OCI-LY7 (cell line): Measurements from ENCODE around the gene DMXL2.
"Not testable (repeated sequence)": the region's sequence is repeated elsewhere in the genome, so short reads cannot be mapped to it uniquely, and the experiment has no call there.

Source experiments
- CTCF ChIP-seq: fragments of 200-600 bp; sonication (generic); conservative IDR thresholded peaks from 2 replicates; pipeline ENCODE4 v1.5.1; 2014; ENCODE audit warnings: mild to moderate bottlenecking, antibody characterized with exemption, low read length, moderate library complexity, mixed read lengths
- EZH2phosphoT487 ChIP-seq: fragments of 200-600 bp; sonication (generic); IDR thresholded peaks from 2 replicates; pipeline ENCODE4 v1.6.1; 2018; ENCODE audit warnings: low read depth, borderline replicate concordance, mild to moderate bottlenecking, mixed run types, antibody characterized with exemption, low read length, moderate library complexity, mixed read lengths

DNA sequence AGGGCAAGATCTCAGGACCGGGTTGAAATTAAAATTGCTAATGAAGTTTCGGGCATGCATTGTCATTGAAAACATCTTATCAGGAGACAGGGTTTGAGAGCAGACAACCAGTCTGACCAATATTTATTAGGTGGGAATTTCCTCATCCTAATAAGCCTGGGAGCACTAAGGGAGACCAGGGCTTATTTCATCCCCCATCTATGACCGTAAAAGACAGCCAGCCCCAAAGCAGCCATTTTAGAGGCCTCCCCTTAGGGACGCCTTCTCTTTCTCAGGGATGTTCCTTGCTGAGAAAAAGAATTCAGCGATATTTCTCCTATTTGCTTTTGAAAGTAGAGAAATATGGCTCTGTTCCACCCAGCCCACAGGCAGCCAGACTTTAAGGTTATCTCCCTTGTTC lies 9.9 kb downstream of the DMXL2 start:
- not testable (repeated sequence) for TF ChIP-seq CTCF, EZH2phosphoT487
